ENCODE data around the gene IRS1.

- TF ChIP-seq POLR2AphosphoS5 (IDR thresholded peaks at IDR 0.05) (no peak), CTCF (IDR thresholded peaks at IDR 0.05) (peak; percentile 10 to 58)
Observed at GRCh38 chr2:226799211-226799975, at the start of gene IRS1.
